ENCODE measurements around the gene EIF1AY. TPM values are rescaled to one million over a fixed set of nuclear protein-coding genes. Genes with fewer than 3 reads are reported as not detected.

The EIF1AY gene
- total and polyA plus RNA-seq, 2 of the 13 experiments (the other 11 are each of a cell fraction or from before 2014, with no cell fraction given): 20.9 to 53.2 TPM

DNA sequence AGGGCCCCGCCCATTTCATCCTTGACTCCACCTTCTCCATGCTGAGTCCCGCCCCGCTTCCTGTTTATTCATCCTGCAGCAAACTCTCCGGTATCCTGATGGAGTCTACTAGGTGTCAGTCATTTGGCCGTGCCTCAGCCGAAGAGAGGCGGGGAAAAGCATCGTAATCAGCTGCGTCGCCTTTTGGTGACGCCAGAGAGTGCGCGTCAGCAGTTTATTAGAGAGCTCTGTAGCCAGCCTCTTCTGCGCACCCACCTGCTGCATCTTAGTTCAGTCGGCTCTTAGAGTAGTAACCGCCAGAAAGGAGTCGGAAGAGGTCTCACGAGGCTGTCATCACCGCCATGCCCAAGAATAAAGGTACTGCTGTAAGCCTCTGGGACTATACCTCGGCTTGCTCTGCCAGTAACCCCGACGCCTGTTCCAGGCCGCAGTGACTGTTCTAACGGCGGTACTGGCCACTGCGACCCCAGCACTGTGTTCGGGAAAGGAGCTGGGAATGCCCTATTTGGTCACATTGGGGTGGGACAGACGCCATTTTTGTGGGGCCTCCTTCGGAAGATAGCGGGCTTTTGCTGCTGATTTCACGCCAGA lies at the start of gene EIF1AY (continued):
- no peak for TF ChIP-seq ZNF770 (CRISPR knock-in tag; IDR thresholded peaks at IDR 0.05)
- 0 out of 2 replicates have a peak, but pooled peaks have one; percentile 15 for TF ChIP-seq ZNF614 (CRISPR knock-in tag; IDR thresholded peaks at IDR 0.05; ENCODE audit: borderline replicate concordance)
- TF ChIP-seq ZFY (CRISPR knock-in tag; IDR thresholded peaks at IDR 0.05): peak; percentile 64
- TF ChIP-seq ATF7-NPFF (CRISPR knock-in tag; IDR thresholded peaks at IDR 0.05; ENCODE audit: low read depth): no peak
- no peak for TF ChIP-seq ZNF317 (CRISPR knock-in tag; IDR thresholded peaks at IDR 0.05)
- TF ChIP-seq HINFP (CRISPR knock-in tag; IDR thresholded peaks at IDR 0.05; ENCODE audit: low read depth): no peak
- peak; percentile 76 for TF ChIP-seq NFYC (CRISPR knock-in tag; IDR thresholded peaks at IDR 0.05)
- TF ChIP-seq POLR2A (IDR thresholded peaks at IDR 0.05; ENCODE audit: insufficient read depth in 1 of 2, low read depth in 2 of 2, low read length in 2 of 2): peak; percentile 68 to 85
- TF ChIP-seq TP53 (CRISPR knock-in tag; conservative IDR thresholded peaks at IDR 0.05): no peak
- TF ChIP-seq, protein P1, sequence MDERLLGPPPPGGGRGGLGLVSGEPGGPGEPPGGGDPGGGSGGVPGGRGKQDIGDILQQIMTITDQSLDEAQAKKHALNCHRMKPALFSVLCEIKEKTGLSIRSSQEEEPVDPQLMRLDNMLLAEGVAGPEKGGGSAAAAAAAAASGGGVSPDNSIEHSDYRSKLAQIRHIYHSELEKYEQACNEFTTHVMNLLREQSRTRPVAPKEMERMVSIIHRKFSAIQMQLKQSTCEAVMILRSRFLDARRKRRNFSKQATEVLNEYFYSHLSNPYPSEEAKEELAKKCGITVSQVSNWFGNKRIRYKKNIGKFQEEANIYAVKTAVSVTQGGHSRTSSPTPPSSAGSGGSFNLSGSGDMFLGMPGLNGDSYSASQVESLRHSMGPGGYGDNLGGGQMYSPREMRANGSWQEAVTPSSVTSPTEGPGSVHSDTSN (CRISPR knock-in tag; IDR thresholded peaks at IDR 0.05): peak; percentile 87
- TF ChIP-seq, protein P2, sequence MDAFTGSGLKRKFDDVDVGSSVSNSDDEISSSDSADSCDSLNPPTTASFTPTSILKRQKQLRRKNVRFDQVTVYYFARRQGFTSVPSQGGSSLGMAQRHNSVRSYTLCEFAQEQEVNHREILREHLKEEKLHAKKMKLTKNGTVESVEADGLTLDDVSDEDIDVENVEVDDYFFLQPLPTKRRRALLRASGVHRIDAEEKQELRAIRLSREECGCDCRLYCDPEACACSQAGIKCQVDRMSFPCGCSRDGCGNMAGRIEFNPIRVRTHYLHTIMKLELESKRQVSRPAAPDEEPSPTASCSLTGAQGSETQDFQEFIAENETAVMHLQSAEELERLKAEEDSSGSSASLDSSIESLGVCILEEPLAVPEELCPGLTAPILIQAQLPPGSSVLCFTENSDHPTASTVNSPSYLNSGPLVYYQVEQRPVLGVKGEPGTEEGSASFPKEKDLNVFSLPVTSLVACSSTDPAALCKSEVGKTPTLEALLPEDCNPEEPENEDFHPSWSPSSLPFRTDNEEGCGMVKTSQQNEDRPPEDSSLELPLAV (CRISPR knock-in tag; conservative IDR thresholded peaks at IDR 0.05; ENCODE audit: low read depth): no peak
- TF ChIP-seq PHF21A (CRISPR knock-in tag; IDR thresholded peaks at IDR 0.05): no peak
- no peak for TF ChIP-seq FOXM1 (CRISPR knock-in tag; IDR thresholded peaks at IDR 0.05)
- no peak for TF ChIP-seq ATF7 (IDR thresholded peaks at IDR 0.05)
- TF ChIP-seq ATF7 (CRISPR knock-in tag; IDR thresholded peaks at IDR 0.05): no peak
- TF ChIP-seq, protein P3, sequence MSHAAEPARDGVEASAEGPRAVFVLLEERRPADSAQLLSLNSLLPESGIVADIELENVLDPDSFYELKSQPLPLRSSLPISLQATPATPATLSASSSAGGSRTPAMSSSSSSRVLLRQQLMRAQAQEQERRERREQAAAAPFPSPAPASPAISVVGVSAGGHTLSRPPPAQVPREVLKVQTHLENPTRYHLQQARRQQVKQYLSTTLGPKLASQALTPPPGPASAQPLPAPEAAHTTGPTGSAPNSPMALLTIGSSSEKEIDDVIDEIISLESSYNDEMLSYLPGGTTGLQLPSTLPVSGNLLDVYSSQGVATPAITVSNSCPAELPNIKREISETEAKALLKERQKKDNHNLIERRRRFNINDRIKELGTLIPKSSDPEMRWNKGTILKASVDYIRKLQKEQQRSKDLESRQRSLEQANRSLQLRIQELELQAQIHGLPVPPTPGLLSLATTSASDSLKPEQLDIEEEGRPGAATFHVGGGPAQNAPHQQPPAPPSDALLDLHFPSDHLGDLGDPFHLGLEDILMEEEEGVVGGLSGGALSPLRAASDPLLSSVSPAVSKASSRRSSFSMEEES (CRISPR knock-in tag; IDR thresholded peaks at IDR 0.05): 0 out of 2 replicates have a peak, but pooled peaks have one; percentile 31
- TF ChIP-seq ZNF501 (CRISPR knock-in tag; IDR thresholded peaks at IDR 0.05): 0 out of 2 replicates have a peak, but pooled peaks have one; percentile 31
- TF ChIP-seq NFE2L1 (CRISPR knock-in tag; IDR thresholded peaks at IDR 0.05; ENCODE audit: borderline replicate concordance): no peak
- TF ChIP-seq HNRNPLL (IDR thresholded peaks at IDR 0.05; ENCODE audit: low read depth, low read length, poor library complexity, severe bottlenecking): no peak
- TF ChIP-seq ZNF841 (CRISPR knock-in tag; IDR thresholded peaks at IDR 0.05; ENCODE audit: borderline replicate concordance): no peak
- TF ChIP-seq HDAC1 (CRISPR knock-in tag; IDR thresholded peaks at IDR 0.05): no peak
- TF ChIP-seq ZNF460 (CRISPR knock-in tag; IDR thresholded peaks at IDR 0.05; ENCODE audit: borderline replicate concordance): no peak

All from HepG2 (cell line).